HFF-Myc (cell line): ENCODE measurements around the gene WDR86.

Experiments used
- DNase-seq: peaks from one replicate; pipeline ENCODE4 v3.0.0-alpha.2; 2011; ENCODE audit warnings: low read depth; ENCODE audit errors: extremely low read depth
- H3K4me3 ChIP-seq: replicated peaks from 2 replicates; pipeline ENCODE4 v1.5.1; 2011; ENCODE audit warnings: low read depth, mild to moderate bottlenecking, control low read depth, low read length
- CTCF ChIP-seq: IDR thresholded peaks from 2 replicates; pipeline ENCODE4 v1.5.1; 2012; ENCODE audit warnings: mild to moderate bottlenecking, low read depth, low read length, control low read depth; ENCODE audit errors: missing control alignments

The WDR86 gene

GRCh38 chr7:151440799-151441445 is 31.1 kb upstream of the WDR86 start:
- no peak overlapping the region for H3K4me3 ChIP-seq
- no peak for DNase-seq
- no peak for TF ChIP-seq CTCF

GRCh38 chr7:151439855-151440798 is 30.3 kb upstream of the WDR86 start, which contains the start of gene CRYGN:
CRYGN (minus strand) TSS chr7:151440141; CDS start chr7:151439917, 224 bp downstream.
- H3K4me3 ChIP-seq: 0 out of 2 replicates have a peak within 1 kb of the TSS, but pooled peaks have one; percentile 7
- no peak for TF ChIP-seq CTCF
- no peak for DNase-seq

GRCh38 chr7:151438864-151439601 is 29.2 kb upstream of the WDR86 start:
- H3K4me3 ChIP-seq: no peak overlapping the region
- no peak for DNase-seq
- no peak for TF ChIP-seq CTCF

- no peak overlapping the region for H3K4me3 ChIP-seq
- DNase-seq: no peak
- no peak for TF ChIP-seq CTCF
These were observed 28.2 kb upstream of the WDR86 start for GRCh38 chr7:151437866-151438516.

- H3K4me3 ChIP-seq: no peak overlapping the region
- DNase-seq: no peak
- TF ChIP-seq CTCF: no peak
These were observed 27.3 kb upstream of the WDR86 start for GRCh38 chr7:151437159-151437553.
